HEK293 (cell line): ENCODE data around the gene NUP85.

Experiments
- BCL11B ChIP-seq: fragments of 450-650 bp; formaldehyde crosslinking; IDR thresholded peaks from 2 replicates; pipeline ENCODE4 v1.5.1; 2016; ENCODE audit warnings: low read depth, missing biosample characterization, missing genetic modification characterization
- KLF7 ChIP-seq: fragments of 450-650 bp; formaldehyde crosslinking; IDR thresholded peaks from 2 replicates; pipeline ENCODE4 v1.5.1; 2016; ENCODE audit warnings: missing biosample characterization, missing genetic modification characterization, borderline replicate concordance
- RBAK ChIP-seq: fragments of 450-650 bp; formaldehyde crosslinking; IDR thresholded peaks from 2 replicates; pipeline ENCODE4 v1.5.1; 2016; ENCODE audit warnings: missing biosample characterization, missing genetic modification characterization
- REPIN1 ChIP-seq: fragments of 450-650 bp; formaldehyde crosslinking; IDR thresholded peaks from 2 replicates; pipeline ENCODE4 v1.5.1; 2017; ENCODE audit warnings: missing biosample characterization, missing genetic modification characterization, low read depth
- SP2 ChIP-seq: fragments of 450-650 bp; formaldehyde crosslinking; IDR thresholded peaks from 2 replicates; pipeline ENCODE4 v1.5.1; 2016; ENCODE audit warnings: missing biosample characterization, missing genetic modification characterization
- ZBTB1 ChIP-seq: fragments of 450-650 bp; formaldehyde crosslinking; IDR thresholded peaks from 2 replicates; pipeline ENCODE4 v1.5.1; 2016; ENCODE audit warnings: missing biosample characterization, missing genetic modification characterization
- ZBTB7A ChIP-seq: fragments of 450-650 bp; formaldehyde crosslinking; IDR thresholded peaks from 2 replicates; pipeline ENCODE4 v1.5.1; 2016; ENCODE audit warnings: low read depth, missing biosample characterization, missing genetic modification characterization
- ZFHX2 ChIP-seq: fragments of 450-650 bp; formaldehyde crosslinking; conservative IDR thresholded peaks from 2 replicates; pipeline ENCODE4 v1.5.1; 2016; ENCODE audit warnings: missing biosample characterization, missing genetic modification characterization
- ZFP41 ChIP-seq: fragments of 450-650 bp; formaldehyde crosslinking; IDR thresholded peaks from 2 replicates; pipeline ENCODE4 v1.5.1; 2016; ENCODE audit warnings: missing biosample characterization, missing genetic modification characterization, borderline replicate concordance
- ZNF138 ChIP-seq: fragments of 450-650 bp; formaldehyde crosslinking; IDR thresholded peaks from 2 replicates; pipeline ENCODE4 v1.5.1; 2016; ENCODE audit warnings: missing biosample characterization, missing genetic modification characterization, borderline replicate concordance
- ZNF146 ChIP-seq: fragments of 450-650 bp; formaldehyde crosslinking; IDR thresholded peaks from 2 replicates; pipeline ENCODE4 v1.5.1; 2016; ENCODE audit warnings: missing biosample characterization, missing genetic modification characterization
- ZNF155 ChIP-seq: fragments of 450-650 bp; formaldehyde crosslinking; IDR thresholded peaks from 2 replicates; pipeline ENCODE4 v1.5.1; 2016; ENCODE audit warnings: missing biosample characterization, missing genetic modification characterization
- ZNF175 ChIP-seq: fragments of 450-650 bp; formaldehyde crosslinking; IDR thresholded peaks from 2 replicates; pipeline ENCODE4 v1.5.1; 2016; ENCODE audit warnings: missing biosample characterization, missing genetic modification characterization
- ZNF2 ChIP-seq: fragments of 450-650 bp; formaldehyde crosslinking; IDR thresholded peaks from 2 replicates; pipeline ENCODE4 v1.5.1; 2016; ENCODE audit warnings: missing biosample characterization, missing genetic modification characterization
- ZNF302 ChIP-seq: fragments of 450-650 bp; formaldehyde crosslinking; IDR thresholded peaks from 2 replicates; pipeline ENCODE4 v1.5.1; 2016; ENCODE audit warnings: missing biosample characterization, missing genetic modification characterization, low read depth
- ZNF335 ChIP-seq: fragments of 450-650 bp; formaldehyde crosslinking; conservative IDR thresholded peaks from 2 replicates; pipeline ENCODE4 v1.5.1; 2016; ENCODE audit warnings: missing biosample characterization, missing genetic modification characterization
- ZNF473 ChIP-seq: fragments of 450-650 bp; formaldehyde crosslinking; IDR thresholded peaks from 2 replicates; pipeline ENCODE4 v1.5.1; 2017; ENCODE audit warnings: missing biosample characterization, missing genetic modification characterization
- ZNF48 ChIP-seq: fragments of 450-650 bp; formaldehyde crosslinking; IDR thresholded peaks from 2 replicates; pipeline ENCODE4 v1.5.1; 2016; ENCODE audit warnings: missing biosample characterization, missing genetic modification characterization
- ZNF514 ChIP-seq: fragments of 450-650 bp; formaldehyde crosslinking; IDR thresholded peaks from 2 replicates; pipeline ENCODE4 v1.5.1; 2016; ENCODE audit warnings: missing biosample characterization, missing genetic modification characterization
- ZNF529 ChIP-seq: fragments of 450-650 bp; formaldehyde crosslinking; IDR thresholded peaks from 2 replicates; pipeline ENCODE4 v1.5.1; 2017; ENCODE audit warnings: missing genetic modification characterization, missing biosample characterization; ENCODE audit not compliant: insufficient replicate concordance
- ZNF555 ChIP-seq: fragments of 450-650 bp; formaldehyde crosslinking; conservative IDR thresholded peaks from 2 replicates; pipeline ENCODE4 v1.5.1; 2017; ENCODE audit warnings: missing biosample characterization, mild to moderate bottlenecking, missing genetic modification characterization, inconsistent platforms
- ZNF560 ChIP-seq: fragments of 450-650 bp; formaldehyde crosslinking; IDR thresholded peaks from 2 replicates; pipeline ENCODE4 v1.5.1; 2017; ENCODE audit warnings: missing biosample characterization, missing genetic modification characterization, borderline replicate concordance
- ZXDB ChIP-seq: fragments of 450-650 bp; formaldehyde crosslinking; IDR thresholded peaks from 2 replicates; pipeline ENCODE4 v1.5.1; 2016; ENCODE audit warnings: missing biosample characterization, missing genetic modification characterization
- TF ChIP-seq, protein P1 (sequence below): fragments of 450-650 bp; formaldehyde crosslinking; IDR thresholded peaks from 2 replicates; pipeline ENCODE4 v1.5.1; 2016; ENCODE audit warnings: missing biosample characterization, missing genetic modification characterization
- TF ChIP-seq, protein P2 (sequence below): fragments of 450-650 bp; formaldehyde crosslinking; IDR thresholded peaks from 2 replicates; pipeline ENCODE4 v1.5.1; 2016; ENCODE audit warnings: missing biosample characterization, missing genetic modification characterization
- TF ChIP-seq, protein P3 (sequence below): fragments of 450-650 bp; formaldehyde crosslinking; IDR thresholded peaks from 2 replicates; pipeline ENCODE4 v1.5.1; 2016; ENCODE audit warnings: missing biosample characterization, missing genetic modification characterization
- TF ChIP-seq, protein P4 (sequence below): fragments of 450-650 bp; formaldehyde crosslinking; IDR thresholded peaks from 2 replicates; pipeline ENCODE4 v1.5.1; 2016; ENCODE audit warnings: missing biosample characterization, missing genetic modification characterization
- TF ChIP-seq, protein P5 (sequence below): IDR thresholded peaks from 2 replicates; pipeline ENCODE4 v1.6.1; 2011; ENCODE audit warnings: mild to moderate bottlenecking, low read depth, low read length, borderline replicate concordance
- TF ChIP-seq, protein P6 (sequence below): fragments of 450-650 bp; formaldehyde crosslinking; IDR thresholded peaks from 2 replicates; pipeline ENCODE4 v1.5.1; 2017; ENCODE audit warnings: missing biosample characterization, mild to moderate bottlenecking, missing genetic modification characterization, moderate library complexity

Gene NUP85

DNA sequence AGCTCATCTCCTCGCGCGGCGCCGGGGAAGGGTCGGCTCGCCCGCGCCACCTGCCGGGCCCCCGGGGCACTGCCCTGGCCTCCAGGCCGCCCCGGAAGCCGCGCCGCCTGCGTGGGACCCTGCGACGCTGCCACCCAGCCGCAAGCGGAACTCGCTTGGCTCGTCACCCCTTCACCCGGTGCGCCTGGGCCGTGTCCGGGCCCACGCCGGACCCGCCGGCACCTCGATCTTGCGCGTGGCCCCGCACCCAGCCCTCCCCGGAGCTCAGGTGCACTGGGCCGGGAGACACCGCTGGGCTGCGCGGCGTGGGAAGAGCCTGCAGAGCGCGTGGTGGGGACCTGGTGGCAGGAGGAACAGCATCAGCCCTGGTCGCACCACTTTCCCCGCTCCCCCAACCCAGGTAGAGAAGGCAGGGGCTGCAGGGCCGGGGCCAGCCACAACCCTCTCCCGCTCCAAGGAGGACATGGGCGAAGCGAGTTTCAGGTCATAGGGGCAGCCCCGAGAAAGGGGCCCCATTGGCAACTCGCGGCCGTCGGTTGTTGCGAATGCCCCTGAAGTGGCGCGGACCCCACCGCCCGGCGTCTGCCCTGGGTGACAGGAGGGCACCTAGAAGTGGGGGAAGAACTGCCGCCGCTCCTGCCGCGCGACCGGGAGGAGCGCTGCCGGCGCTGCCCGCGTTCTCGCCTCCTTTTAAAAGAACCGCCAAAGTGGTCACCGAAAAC is 65.9 kb downstream of the NUP85 start (continued):
- peak; percentile 45 for TF ChIP-seq ZFHX2 (tag by site-specific recombination)
- TF ChIP-seq, protein P1, sequence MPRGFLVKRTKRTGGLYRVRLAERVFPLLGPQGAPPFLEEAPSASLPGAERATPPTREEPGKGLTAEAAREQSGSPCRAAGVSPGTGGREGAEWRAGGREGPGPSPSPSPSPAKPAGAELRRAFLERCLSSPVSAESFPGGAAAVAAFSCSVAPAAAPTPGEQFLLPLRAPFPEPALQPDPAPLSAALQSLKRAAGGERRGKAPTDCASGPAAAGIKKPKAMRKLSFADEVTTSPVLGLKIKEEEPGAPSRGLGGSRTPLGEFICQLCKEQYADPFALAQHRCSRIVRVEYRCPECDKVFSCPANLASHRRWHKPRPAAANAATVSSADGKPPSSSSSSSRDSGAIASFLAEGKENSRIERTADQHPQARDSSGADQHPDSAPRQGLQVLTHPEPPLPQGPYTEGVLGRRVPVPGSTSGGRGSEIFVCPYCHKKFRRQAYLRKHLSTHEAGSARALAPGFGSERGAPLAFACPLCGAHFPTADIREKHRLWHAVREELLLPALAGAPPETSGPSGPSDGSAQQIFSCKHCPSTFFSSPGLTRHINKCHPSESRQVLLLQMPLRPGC (tag by site-specific recombination) = peak; percentile 10; the same call in 1 of the 2 replicates
- no peak for TF ChIP-seq ZNF529 (tag by site-specific recombination)
- no peak for TF ChIP-seq ZNF175 (tag by site-specific recombination)
- no peak for TF ChIP-seq ZNF560 (tag by site-specific recombination)
- TF ChIP-seq, protein P2, sequence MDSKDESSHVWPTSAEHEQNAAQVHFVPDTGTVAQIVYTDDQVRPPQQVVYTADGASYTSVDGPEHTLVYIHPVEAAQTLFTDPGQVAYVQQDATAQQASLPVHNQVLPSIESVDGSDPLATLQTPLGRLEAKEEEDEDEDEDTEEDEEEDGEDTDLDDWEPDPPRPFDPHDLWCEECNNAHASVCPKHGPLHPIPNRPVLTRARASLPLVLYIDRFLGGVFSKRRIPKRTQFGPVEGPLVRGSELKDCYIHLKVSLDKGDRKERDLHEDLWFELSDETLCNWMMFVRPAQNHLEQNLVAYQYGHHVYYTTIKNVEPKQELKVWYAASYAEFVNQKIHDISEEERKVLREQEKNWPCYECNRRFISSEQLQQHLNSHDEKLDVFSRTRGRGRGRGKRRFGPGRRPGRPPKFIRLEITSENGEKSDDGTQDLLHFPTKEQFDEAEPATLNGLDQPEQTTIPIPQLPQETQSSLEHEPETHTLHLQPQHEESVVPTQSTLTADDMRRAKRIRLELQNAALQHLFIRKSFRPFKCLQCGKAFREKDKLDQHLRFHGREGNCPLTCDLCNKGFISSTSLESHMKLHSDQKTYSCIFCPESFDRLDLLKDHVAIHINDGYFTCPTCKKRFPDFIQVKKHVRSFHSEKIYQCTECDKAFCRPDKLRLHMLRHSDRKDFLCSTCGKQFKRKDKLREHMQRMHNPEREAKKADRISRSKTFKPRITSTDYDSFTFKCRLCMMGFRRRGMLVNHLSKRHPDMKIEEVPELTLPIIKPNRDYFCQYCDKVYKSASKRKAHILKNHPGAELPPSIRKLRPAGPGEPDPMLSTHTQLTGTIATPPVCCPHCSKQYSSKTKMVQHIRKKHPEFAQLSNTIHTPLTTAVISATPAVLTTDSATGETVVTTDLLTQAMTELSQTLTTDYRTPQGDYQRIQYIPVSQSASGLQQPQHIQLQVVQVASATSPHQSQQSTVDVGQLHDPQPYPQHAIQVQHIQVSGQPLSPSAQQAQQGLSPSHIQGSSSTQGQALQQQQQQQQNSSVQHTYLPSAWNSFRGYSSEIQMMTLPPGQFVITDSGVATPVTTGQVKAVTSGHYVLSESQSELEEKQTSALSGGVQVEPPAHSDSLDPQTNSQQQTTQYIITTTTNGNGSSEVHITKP (tag by site-specific recombination) = peak; percentile 39; the same call in 1 of the 2 replicates
- no peak for TF ChIP-seq ZFP41 (tag by site-specific recombination)
- no peak for TF ChIP-seq ZNF138 (tag by site-specific recombination)
- TF ChIP-seq ZNF555 (tag by site-specific recombination) = no peak
- TF ChIP-seq, protein P3, sequence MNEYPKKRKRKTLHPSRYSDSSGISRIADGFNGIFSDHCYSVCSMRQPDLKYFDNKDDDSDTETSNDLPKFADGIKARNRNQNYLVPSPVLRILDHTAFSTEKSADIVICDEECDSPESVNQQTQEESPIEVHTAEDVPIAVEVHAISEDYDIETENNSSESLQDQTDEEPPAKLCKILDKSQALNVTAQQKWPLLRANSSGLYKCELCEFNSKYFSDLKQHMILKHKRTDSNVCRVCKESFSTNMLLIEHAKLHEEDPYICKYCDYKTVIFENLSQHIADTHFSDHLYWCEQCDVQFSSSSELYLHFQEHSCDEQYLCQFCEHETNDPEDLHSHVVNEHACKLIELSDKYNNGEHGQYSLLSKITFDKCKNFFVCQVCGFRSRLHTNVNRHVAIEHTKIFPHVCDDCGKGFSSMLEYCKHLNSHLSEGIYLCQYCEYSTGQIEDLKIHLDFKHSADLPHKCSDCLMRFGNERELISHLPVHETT (tag by site-specific recombination) = no peak
- TF ChIP-seq ZBTB7A = no peak; the same call in 1 of the 2 replicates
- TF ChIP-seq ZNF155 = no peak
- TF ChIP-seq BCL11B = no peak
- TF ChIP-seq ZNF473 = no peak
- TF ChIP-seq ZNF2 (tag by site-specific recombination) = no peak; the same call in 1 of the 2 replicates
- TF ChIP-seq KLF7 (tag by site-specific recombination) = no peak
- TF ChIP-seq ZBTB1 = no peak
- no peak for TF ChIP-seq REPIN1 (tag by site-specific recombination)
- no peak for TF ChIP-seq ZNF302 (tag by site-specific recombination)
- no peak for TF ChIP-seq ZNF146
- no peak for TF ChIP-seq ZNF48 (tag by site-specific recombination)
- TF ChIP-seq, protein P4, sequence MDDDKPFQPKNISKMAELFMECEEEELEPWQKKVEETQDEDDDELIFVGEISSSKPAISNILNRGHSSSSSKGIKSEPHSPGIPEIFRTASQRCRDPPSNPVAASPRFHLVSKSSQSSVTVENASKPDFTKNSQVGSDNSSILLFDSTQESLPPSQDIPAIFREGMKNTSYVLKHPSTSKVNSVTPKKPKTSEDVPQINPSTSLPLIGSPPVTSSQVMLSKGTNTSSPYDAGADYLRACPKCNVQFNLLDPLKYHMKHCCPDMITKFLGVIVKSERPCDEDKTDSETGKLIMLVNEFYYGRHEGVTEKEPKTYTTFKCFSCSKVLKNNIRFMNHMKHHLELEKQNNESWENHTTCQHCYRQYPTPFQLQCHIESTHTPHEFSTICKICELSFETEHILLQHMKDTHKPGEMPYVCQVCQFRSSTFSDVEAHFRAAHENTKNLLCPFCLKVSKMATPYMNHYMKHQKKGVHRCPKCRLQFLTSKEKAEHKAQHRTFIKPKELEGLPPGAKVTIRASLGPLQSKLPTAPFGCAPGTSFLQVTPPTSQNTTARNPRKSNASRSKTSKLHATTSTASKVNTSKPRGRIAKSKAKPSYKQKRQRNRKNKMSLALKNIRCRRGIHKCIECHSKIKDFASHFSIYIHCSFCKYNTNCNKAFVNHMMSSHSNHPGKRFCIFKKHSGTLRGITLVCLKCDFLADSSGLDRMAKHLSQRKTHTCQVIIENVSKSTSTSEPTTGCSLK (tag by site-specific recombination) = no peak
- no peak for TF ChIP-seq SP2 (tag by site-specific recombination)
- no peak; the same call in 1 of the 2 replicates for TF ChIP-seq ZNF335
- TF ChIP-seq, protein P5, sequence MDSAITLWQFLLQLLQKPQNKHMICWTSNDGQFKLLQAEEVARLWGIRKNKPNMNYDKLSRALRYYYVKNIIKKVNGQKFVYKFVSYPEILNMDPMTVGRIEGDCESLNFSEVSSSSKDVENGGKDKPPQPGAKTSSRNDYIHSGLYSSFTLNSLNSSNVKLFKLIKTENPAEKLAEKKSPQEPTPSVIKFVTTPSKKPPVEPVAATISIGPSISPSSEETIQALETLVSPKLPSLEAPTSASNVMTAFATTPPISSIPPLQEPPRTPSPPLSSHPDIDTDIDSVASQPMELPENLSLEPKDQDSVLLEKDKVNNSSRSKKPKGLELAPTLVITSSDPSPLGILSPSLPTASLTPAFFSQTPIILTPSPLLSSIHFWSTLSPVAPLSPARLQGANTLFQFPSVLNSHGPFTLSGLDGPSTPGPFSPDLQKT = no peak
- no peak for TF ChIP-seq RBAK (tag by site-specific recombination)
- TF ChIP-seq ZNF514 (tag by site-specific recombination) = no peak
- TF ChIP-seq, protein P6, sequence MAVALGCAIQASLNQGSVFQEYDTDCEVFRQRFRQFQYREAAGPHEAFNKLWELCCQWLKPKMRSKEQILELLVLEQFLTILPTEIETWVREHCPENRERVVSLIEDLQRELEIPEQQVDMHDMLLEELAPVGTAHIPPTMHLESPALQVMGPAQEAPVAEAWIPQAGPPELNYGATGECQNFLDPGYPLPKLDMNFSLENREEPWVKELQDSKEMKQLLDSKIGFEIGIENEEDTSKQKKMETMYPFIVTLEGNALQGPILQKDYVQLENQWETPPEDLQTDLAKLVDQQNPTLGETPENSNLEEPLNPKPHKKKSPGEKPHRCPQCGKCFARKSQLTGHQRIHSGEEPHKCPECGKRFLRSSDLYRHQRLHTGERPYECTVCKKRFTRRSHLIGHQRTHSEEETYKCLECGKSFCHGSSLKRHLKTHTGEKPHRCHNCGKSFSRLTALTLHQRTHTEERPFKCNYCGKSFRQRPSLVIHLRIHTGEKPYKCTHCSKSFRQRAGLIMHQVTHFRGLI (tag by site-specific recombination) = no peak
- TF ChIP-seq ZXDB (tag by site-specific recombination) = no peak
